Right cardiac atrium (tissue), 5 donors: Measurements from ENCODE around the gene PCIF1. TPM values are rescaled to one million over a fixed set of nuclear protein-coding genes. Genes with fewer than 3 reads are reported as not detected.
"Not testable (repeated sequence)": the region's sequence is repeated elsewhere in the genome, so short reads cannot be mapped to it uniquely, and the experiment has no call there.

Source experiments
- ATAC-seq, 2 donors: fragments of 200-7000 bp; cut with Tn5 transposase; one replicate each; pipeline versions ENCODE4 v1.8.0 to v1.9.1; 2020; ENCODE audit warnings: moderate library complexity in 2 of 2, mild to moderate bottlenecking in 1 of 2
- DNase-seq, 3 donors: peaks; one replicate each; pipeline ENCODE4 v3.0.0-alpha.2; 2020
- H3K27ac ChIP-seq: one replicate; pipeline ENCODE4 v1.5.1; 2013; ENCODE audit warnings: mild to moderate bottlenecking, low read length, control low read depth, moderate library complexity
- H3K27me3 ChIP-seq: one replicate; pipeline ENCODE4 v1.6.1; 2013; ENCODE audit not compliant: control insufficient read depth, insufficient read depth
- H3K4me1 ChIP-seq: one replicate; pipeline ENCODE4 v1.6.1; 2013; ENCODE audit warnings: low read length; ENCODE audit not compliant: control insufficient read depth, insufficient read depth
- H3K4me3 ChIP-seq: one replicate; pipeline ENCODE4 v1.5.1; 2013; ENCODE audit warnings: low read length, control low read depth
- H3K9me3 ChIP-seq: one replicate; pipeline ENCODE4 v1.6.1; 2013; ENCODE audit warnings: low read length; ENCODE audit not compliant: control insufficient read depth
- WGBS: extraction: QIAGEN DNeasy Blood & Tissue Kit; methylation state at CpG from one replicate; pipeline ENCODE4 v1.1.7; 2013; 5-methylcytosine and 5-hydroxymethylcytosine counted together
- intact Hi-C, 4 donors: fragments of 100-400 bp; cut with DNase I; formaldehyde crosslinking; loops; one replicate each; pipeline versions ENCODE4 v1.11.0 to v1.14.0; 2022 to 2023
- polyA plus RNA-seq: library from polyadenylated mRNA; stranded (reverse); fragments of 200-250 nt; gene quantifications from one replicate; pipeline ENCODE4 v1.2.3, GENCODE V29; 2013
- total RNA-seq, 4 donors: library from RNA; stranded (reverse); fragmentation: NEBNext Ultra II Directional; extraction: Animal tissue kit (Norgen Biotek cat#: 25700); gene quantifications; one replicate each; pipeline ENCODE4 v1.2.1, GENCODE V29; 2021
- donor health status: healthy with polysubstance abuse.
- donor health status: DM: no; HTN: yes; CAD: no.
- donor health status: DM: no; HTN: no; CAD: no.
- donor health status: DM: no; HTN: yes; CAD: no; lungs with severe emphysema.
- donor health status: DM: yes; HTN: yes; CAD: no.

Gene PCIF1
- total and polyA plus RNA-seq, 5 donors, result 22.2 to 31.8 (median 29.1) TPM

DNA sequence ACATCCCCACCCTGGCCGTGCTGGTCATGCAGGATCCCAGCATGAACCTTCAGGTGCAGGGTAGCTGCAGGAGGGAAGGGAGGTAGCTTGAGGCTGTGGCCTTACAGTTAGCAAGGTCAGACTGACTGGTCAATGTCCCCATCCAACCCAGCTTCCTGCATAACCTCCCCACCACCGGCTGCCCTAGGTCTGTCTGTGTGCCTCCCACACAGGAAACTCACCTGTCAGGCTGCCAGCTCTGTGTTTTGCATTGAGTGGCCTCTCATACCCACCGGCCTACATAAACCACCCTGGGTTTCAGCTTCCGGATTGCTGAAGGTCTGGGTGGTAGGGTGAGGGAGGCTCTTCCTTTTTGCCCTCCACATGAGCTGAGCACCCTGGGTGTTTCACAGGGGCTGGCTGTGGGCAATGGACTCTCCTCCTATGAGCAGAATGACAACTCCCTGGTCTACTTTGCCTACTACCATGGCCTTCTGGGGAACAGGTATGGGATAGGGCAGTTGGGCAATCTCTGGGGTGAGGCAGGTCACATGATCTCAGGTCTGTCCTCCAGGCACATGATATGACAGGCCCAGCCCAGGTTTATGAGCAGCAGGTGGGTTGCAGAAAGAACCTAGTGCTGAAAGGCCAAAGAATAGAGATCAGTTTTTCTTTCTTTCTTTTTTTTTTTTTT lies 41.5 kb upstream of the PCIF1 start:
- DNase-seq, result no peak
- 65% methylated on average over 4 of the region's 4 CpGs for WGBS
- Histone ChIP-seq H3K27me3 (no peaks in the 10 kb centered on the region), H3K4me3 (no peak overlapping the region), H3K27ac (no peak overlapping the region), H3K9me3 (no peaks in the 10 kb centered on the region), H3K4me1 (no peaks in the 10 kb centered on the region)
- intact Hi-C loops, result loop anchor here in 2 of 4 donors (10.0 kb wide), 2 partner anchors 62 to 72 kb away; no protein-coding TSS in a partner anchor
- no peak for ATAC-seq

DNA sequence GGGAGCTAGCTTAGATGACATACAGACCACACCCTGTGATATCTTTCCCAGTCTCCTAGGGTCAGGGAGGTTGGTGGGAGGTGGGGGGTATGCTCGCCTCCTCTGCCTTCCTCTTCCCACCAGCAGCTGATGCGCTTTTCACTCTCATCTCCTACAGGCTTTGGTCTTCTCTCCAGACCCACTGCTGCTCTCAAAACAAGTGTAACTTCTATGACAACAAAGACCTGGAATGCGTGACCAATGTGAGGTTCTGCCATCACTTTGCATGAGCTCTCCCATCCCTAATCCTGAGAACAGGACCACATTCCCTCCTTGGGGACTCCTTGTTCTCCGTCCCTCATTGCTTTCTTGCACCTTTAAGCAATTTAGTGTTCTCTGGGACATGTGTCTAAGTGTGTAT lies 40.7 kb upstream of the PCIF1 start:
- ATAC-seq (no peak), DNase-seq (no peak)
- WGBS, result 92% methylated on average over 4 of the region's 4 CpGs
- no peaks in the 10 kb centered on the region for H3K9me3 ChIP-seq
- no peak overlapping the region for H3K4me3 ChIP-seq
- intact Hi-C loops, result loop anchor here in 2 of 4 donors (10.0 kb wide), 2 partner anchors 61 to 71 kb away; no protein-coding TSS in a partner anchor
- H3K27me3 ChIP-seq, result no peaks in the 10 kb centered on the region
- no peaks in the 10 kb centered on the region for H3K4me1 ChIP-seq
- H3K27ac ChIP-seq, result no peak overlapping the region

DNA sequence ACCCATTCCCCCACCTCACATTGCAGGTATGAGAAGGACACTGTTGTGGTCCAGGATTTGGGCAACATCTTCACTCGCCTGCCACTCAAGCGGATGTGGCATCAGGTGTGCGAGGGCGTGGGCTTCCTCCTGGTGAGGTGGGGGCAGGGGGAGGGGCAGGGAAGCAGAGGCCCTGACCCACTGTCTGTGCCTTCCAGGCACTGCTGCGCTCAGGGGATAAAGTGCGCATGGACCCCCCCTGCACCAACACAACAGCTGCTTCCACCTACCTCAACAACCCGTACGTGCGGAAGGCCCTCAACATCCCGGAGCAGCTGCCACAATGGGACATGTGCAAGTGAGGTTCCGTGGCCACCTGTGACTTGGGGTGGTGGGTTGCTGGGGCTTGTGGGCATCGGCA lies 39.7 kb upstream of the PCIF1 start:
- Histone ChIP-seq H3K27ac (no peak overlapping the region), H3K27me3 (no peaks in the 10 kb centered on the region), H3K4me3 (no peak overlapping the region), H3K9me3 (no peaks in the 10 kb centered on the region), H3K4me1 (no peaks in the 10 kb centered on the region)
- WGBS, result 84% methylated on average over 12 of the region's 12 CpGs
- intact Hi-C loops, result loop anchor here in 2 of 4 donors (10.0 kb wide), 2 partner anchors 60 to 70 kb away; no protein-coding TSS in a partner anchor
- ATAC-seq (no peak), DNase-seq (peak in 1 of 3 donors; percentile 54)

DNA sequence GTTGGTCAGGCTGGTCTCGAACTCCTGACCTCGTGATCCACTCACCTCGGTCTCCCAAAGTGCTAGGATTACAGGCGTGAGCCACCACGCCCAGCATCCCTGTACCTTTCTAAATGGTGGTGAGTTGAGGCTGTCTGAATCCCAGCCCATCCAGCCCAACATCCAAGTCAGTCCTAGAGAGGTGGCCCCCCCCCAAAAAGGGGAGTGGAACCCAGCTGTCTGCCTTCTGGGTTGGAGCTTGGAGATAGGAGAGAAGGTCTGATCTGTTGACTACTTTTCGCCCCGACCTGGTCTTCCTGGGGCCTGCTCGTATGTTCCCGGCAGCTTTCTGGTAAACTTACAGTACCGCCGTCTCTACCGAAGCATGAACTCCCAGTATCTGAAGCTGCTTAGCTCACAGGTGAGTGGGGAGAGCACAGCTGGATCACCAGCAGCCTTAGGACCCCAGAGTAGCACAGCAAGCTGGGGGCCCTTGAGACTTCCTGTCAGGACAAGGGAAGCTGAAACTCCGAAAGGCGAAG lies 37.8 kb upstream of the PCIF1 start:
- H3K4me1 ChIP-seq, result no peaks in the 10 kb centered on the region
- no peaks in the 10 kb centered on the region for H3K27me3 ChIP-seq
- DNase-seq (peak in 1 of 3 donors; percentile 36), ATAC-seq (no peak)
- intact Hi-C loops, result loop anchor here in 2 of 4 donors (10.0 kb wide), 2 partner anchors 58 to 68 kb away; no protein-coding TSS in a partner anchor
- H3K4me3 ChIP-seq, result no peak overlapping the region
- no peak overlapping the region for H3K27ac ChIP-seq
- H3K9me3 ChIP-seq, result no peaks in the 10 kb centered on the region
- WGBS, result 92% methylated on average over 14 of the region's 14 CpGs

DNA sequence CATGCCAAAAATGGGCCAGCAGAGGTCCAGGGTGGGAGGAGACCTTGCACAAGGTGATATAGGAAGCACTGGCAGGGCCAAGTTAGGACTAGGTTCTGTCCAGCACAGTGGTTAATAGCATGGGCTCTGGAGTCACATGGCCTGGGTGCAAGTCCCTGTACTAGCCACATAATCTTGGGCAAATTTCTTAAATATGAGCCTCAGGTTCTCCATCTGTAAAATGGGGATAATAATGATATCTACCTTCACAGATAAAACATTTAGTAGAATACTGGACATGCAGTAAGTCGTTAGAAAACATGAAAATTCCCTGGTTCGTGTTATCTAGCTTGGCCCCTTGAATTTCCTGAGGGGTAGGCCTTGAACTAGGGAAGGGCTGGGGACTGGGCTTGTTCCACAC lies 37.2 kb upstream of the PCIF1 start:
- Histone ChIP-seq H3K9me3 (no peaks in the 10 kb centered on the region), H3K4me1 (no peaks in the 10 kb centered on the region), H3K27me3 (no peaks in the 10 kb centered on the region), H3K27ac (no peak overlapping the region), H3K4me3 (no peak overlapping the region)
- intact Hi-C loops, result loop anchor here in 2 of 4 donors (10.0 kb wide), 2 partner anchors 58 to 68 kb away; no protein-coding TSS in a partner anchor
- no peak for ATAC-seq
- 76% methylated on average over 2 of the region's 2 CpGs for WGBS
- DNase-seq, result no peak

DNA sequence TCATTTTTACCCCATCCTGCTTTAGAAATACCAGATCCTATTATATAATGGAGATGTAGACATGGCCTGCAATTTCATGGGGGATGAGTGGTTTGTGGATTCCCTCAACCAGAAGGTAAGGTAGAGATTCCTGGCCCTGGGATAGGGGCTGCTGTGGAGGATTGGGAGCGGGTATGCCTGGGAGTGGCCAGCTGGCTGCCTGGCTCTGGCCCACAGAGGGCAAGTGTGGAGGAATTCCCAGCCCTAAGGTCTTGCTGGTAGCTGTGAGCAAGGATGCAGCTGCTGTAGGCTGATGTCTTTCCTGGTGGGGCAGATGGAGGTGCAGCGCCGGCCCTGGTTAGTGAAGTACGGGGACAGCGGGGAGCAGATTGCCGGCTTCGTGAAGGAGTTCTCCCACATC lies 36.8 kb upstream of the PCIF1 start:
- Histone ChIP-seq H3K4me3 (no peak overlapping the region), H3K27ac (no peak overlapping the region), H3K9me3 (no peaks in the 10 kb centered on the region), H3K27me3 (no peaks in the 10 kb centered on the region), H3K4me1 (no peaks in the 10 kb centered on the region)
- no peak for ATAC-seq
- WGBS, result 91% methylated on average over 7 of the region's 7 CpGs
- DNase-seq, result peak in 1 of 3 donors; percentile 17
- intact Hi-C loops, result loop anchor here in 2 of 4 donors (10.0 kb wide), 2 partner anchors 57 to 67 kb away; no protein-coding TSS in a partner anchor

DNA sequence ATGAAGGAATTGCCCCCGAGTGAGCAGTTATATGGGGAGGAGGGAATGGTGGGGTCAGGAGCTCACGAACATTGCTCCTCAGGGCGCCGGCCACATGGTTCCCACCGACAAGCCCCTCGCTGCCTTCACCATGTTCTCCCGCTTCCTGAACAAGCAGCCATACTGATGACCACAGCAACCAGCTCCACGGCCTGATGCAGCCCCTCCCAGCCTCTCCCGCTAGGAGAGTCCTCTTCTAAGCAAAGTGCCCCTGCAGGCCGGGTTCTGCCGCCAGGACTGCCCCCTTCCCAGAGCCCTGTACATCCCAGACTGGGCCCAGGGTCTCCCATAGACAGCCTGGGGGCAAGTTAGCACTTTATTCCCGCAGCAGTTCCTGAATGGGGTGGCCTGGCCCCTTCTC lies 36.2 kb upstream of the PCIF1 start:
- Histone ChIP-seq H3K4me1 (no peaks in the 10 kb centered on the region), H3K9me3 (no peaks in the 10 kb centered on the region), H3K4me3 (no peak overlapping the region), H3K27ac (no peak overlapping the region), H3K27me3 (no peaks in the 10 kb centered on the region)
- ATAC-seq (no peak), DNase-seq (peak in 1 of 3 donors; percentile 36)
- intact Hi-C loops, result loop anchor here in 2 of 4 donors (10.0 kb wide), 2 partner anchors 57 to 67 kb away; no protein-coding TSS in a partner anchor
- 88% methylated on average over 12 of the region's 12 CpGs for WGBS

DNA sequence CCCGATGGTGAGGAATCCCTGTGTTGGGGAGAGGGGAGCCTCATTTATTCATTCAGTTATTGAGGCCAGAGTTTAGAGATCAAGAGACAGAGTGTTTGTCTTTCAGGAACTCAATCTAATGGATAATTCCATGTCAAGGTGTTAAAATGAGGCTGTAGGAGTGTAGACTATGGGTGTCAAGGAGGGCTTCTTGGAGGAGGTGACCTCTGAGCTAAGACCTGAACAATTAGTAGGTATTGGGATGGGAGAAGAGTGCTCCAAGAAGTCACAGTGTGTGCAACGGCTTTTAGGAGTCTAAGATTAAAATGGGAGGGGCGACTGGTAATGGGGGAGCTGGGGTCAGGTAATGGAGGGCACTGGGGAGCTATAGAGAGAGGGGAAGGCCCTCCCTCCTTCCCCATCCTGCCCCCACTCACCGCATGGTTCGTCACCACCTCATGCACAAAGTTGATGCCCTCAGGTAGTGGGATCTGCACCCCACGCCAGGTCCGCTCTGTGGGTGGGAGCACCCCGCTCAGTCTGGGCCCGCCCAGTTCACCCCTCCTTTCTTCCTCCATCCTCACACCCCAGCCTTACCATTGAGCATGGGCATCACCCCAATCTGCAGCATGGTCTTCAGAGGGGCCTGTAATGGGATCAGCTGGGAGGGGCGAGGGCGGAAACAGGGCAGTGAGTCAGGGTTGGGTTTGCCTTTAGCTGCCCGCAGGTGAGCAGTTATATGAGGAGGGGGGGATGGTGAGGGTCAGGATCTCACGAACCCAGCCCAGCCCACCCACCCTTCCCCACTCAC lies 35.2 kb upstream of the PCIF1 start:
- H3K4me3 ChIP-seq, result no peak overlapping the region
- no peaks in the 10 kb centered on the region for H3K9me3 ChIP-seq
- H3K27ac ChIP-seq, result no peak overlapping the region
- ATAC-seq, result no peak
- DNase-seq, result peak in 1 of 3 donors; percentile 57
- intact Hi-C loops, result loop anchor here in 2 of 4 donors (10.0 kb wide), 2 partner anchors 56 to 66 kb away; no protein-coding TSS in a partner anchor
- no peaks in the 10 kb centered on the region for H3K4me1 ChIP-seq
- 88% methylated on average over 13 of the region's 13 CpGs for WGBS
- no peaks in the 10 kb centered on the region for H3K27me3 ChIP-seq

DNA sequence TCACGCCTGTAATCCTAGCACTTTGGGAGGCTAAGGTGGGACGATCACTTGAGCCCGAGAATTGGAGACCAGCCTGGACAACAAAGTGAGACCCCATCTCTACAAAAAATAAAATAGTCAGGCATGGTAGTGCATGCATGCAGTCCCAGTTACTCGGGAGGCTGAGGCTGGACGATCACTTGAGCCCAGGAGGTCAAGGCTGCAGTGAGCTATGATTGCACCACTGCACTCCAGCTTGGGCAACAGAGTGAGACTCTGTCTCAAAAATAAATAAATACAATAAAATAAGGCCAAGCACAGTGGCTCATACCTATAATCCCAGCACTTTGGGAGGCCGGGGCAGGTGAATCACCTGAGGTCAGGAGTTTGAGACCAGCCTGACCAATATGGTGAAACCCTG lies 33.2 kb upstream of the PCIF1 start:
- DNase-seq, intact Hi-C loops, ATAC-seq, H3K27me3 ChIP-seq, H3K9me3 ChIP-seq, H3K4me3 ChIP-seq, H3K4me1 ChIP-seq, H3K27ac ChIP-seq: not testable (repeated sequence)
- 97% methylated on average over 6 of the region's 6 CpGs for WGBS

DNA sequence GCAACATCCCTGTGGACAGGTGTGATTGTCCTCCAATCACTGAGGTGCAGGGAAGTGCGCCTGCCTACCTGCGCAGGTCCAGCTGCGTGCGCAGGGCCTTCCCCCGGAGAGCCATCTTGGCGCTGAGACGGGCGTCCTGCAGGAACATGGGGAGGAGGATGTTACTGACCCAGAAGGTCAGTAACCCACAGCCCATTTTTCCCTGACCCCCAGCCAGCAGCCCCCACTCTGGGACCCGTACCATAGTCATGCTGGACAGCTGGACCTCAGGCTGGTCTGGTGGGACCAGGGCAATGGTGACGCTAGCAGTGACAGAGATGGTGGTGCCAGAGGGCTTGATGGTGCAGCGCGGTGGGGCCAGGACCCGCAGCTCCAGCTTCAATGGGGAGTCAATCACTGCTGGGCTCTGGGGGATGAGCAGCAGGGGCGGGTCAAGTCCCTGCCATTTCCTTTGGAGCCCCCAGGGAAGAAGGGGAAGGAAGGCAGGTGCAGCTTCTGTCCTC lies 32.2 kb upstream of the PCIF1 start:
- intact Hi-C loops, result no loop called here
- Histone ChIP-seq H3K4me1 (no peaks in the 10 kb centered on the region), H3K27me3 (no peaks in the 10 kb centered on the region), H3K27ac (no peak overlapping the region), H3K9me3 (no peaks in the 10 kb centered on the region), H3K4me3 (no peak overlapping the region)
- DNase-seq (peak in 1 of 3 donors; percentile 35), ATAC-seq (no peak)
- 92% methylated on average over 14 of the region's 14 CpGs for WGBS
